Left renal pelvis (tissue), 4 donors: ENCODE measurements around the gene LAMA5. TPM values are rescaled to one million over a fixed set of nuclear protein-coding genes. Genes with fewer than 3 reads are reported as not detected.

Source experiments
- DNase-seq, 4 donors: peaks; one replicate each; pipeline ENCODE4 v3.0.0-alpha.2; 2013; ENCODE audit warnings: low read depth in 4 of 4, low spot score in 3 of 4
- polyA plus RNA-seq, 4 donors: library from polyadenylated mRNA; unstranded; fragments of 120-200 nt; gene quantifications; one replicate each; pipeline ENCODE4 v1.2.1, GENCODE V29; 2013; ENCODE audit not compliant: insufficient read length in 4 of 4

The LAMA5 gene
- polyA plus RNA-seq, 4 donors = 32.0 to 182 (median 104) TPM

DNA sequence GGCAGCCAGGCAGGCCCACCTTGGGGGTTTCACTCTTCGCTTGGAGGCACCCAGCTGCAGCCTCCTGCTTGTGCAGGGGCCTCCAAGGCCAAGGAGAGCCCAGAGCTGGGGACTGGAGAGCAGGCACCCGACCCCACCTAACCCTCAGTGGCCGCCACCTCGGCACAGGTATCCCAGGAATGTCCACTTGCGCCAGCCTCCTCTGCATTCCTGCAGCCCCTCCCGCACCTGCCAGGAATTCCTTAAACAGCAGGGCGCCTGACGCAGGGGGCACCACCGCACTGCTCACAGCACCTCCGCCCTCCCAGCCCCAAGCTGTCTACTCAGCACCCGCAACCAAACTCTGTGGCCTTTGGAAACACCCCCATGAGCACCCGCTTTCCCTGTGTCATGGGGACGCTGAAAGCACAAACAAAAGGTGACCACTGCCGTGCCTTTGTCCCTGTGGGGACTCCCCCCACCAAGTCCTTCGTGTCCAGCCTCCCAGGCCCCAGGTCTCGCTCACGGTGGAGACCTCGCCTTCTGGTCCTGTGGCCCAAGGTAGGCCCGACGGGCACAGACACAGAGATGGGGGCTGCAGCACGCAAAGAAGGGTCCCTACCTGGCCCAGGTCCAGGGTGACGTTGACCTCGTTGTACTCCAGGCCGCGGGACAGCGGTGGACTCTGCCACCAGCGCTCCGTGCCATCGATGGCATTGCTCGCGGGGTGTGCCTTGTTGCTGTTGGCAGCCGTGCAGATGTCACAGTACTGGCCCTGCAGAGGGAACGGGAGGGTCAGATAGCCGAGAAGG is 5.1 kb downstream of the LAMA5 start:
- DNase-seq = no peak

DNA sequence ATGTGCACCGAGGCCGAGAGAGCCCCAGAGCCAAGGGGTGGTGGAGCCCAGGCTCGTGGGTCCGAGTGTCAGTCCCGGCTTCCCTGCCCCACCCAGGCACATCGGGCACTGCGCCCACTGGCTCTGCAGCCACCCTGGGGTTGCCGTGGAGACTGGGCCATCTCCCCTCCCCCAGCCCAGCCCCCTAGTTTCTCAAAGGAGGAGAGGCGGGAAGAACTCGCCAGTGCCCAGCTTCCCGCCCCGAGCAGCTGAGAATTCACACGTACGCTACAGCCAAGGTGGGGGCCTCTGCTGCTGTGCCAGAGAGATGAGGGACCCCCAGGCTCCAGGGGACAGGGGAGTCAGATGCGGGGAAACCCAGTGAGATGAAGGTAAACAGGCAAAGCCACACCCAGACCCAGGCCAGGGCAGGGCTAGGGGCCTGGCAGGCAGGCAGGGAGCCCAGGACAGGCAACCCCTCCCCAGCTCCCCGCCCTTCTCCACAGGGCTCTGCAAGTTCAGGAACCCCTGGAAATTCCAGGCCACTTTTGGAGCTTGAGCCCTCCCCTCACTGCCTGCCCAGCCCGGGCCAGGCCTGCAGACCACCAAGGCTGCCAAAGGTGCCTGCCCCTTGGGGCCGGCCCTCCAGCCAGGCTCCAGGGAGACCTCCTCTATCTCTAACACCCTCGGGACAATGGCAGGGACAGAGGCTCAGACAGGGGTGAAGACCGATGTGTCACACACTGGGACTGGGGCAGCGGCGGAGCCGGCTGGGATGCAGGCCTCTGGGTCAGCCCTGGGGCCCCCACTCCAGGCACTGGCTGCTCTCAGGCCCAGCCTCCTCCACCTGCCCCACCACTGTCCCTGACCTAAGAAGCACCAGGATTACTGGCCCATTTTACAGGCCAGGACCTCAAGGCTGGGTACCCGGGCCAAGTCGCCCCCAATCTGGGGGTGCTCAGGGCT is 6.0 kb downstream of the LAMA5 start:
- no peak for DNase-seq

DNA sequence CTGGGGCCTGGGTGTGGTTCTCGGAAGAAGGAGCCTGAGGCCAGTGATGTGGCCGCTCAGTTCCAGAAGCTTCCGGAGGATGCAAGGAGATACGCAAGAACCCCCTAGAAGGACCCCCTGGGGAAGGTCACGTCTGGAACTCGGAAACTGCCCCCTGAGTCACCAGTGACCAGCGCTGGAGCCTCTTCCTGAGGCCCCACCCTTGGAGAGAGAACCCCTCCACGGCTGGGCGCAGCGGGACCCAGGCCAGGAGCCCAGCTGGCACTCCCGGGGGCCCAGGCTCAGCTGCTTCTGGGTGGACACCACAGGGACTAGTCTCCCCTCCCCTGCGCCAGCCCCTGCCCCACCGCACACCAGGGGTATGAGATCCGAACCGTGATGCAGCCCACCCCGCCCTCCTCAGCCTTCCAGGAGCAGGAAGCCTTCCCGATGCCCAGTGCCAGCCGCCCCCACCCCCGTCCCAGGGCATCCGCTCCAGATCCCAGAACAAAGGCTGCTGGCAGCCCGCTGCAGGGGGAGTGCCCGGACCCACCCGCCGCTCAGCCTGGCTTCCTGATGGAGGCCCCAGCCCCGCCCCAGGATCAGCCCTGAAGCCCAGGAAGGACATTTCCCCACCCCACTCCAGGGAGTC is 7.5 kb downstream of the LAMA5 start:
- no peak for DNase-seq

DNA sequence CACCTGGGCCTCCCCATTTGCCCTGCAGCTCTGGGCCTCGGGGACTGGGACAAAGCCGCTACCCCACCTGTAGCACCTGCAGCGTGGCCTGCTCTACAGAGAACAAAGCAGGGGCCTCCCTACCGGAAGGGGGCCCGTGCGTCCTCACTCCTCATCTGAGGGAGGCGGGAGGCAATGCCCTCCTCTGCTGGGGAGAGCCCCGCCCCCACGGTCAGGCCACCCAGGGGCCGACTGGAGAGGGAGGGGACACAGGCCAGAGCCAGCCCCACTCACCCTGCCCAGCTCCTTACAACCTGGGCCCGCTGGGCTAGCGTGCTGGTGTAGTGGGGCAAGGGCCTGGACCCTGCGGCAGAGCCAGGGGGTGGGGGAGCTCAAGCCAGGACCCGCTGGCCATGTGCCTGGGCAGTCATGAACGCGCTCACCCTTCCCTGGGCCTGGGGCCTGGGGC is 8.0 kb downstream of the LAMA5 start:
- no peak for DNase-seq

DNA sequence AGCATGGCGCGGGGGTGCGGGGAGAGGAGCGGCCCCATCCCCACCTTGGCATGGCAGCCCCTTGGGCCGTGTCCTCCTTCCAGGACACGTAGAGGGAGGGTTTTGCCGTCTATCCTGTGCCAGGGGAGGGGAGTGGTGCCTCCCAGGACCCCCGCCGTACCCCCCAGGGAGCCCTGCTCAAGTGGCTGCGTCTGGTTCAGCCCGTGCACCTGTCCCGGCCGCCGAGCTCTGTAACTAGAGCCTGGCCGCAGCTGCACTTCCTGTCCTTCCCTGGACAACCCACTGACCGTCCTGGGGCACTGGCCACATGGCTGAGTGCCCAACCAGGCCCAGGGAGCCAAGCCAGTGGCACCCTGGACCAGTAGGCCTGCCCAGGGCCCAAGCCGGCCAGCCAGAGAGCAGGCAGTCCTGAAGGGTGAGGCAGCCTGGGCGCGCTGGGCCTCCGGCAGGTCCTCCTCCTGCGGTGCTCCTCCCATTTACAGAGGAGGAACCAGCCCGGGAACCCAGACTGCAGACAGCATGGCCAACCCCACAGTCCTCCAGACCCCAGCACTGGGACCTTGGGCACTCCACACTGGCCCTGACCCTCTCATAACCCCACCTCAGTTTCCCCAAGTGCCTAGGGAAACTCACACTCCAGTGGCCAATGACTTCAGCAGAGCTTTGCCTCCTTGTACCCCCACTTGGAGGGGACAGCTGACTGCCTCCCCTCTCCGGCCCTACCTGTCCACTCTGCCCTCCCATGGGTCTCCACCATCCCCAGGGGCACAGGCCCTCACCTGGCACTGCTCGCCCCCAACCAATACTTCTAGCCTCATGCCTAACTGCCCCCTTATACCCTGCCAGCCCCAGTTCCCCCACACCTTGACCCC is 8.7 kb downstream of the LAMA5 start:
- DNase-seq = no peak

DNA sequence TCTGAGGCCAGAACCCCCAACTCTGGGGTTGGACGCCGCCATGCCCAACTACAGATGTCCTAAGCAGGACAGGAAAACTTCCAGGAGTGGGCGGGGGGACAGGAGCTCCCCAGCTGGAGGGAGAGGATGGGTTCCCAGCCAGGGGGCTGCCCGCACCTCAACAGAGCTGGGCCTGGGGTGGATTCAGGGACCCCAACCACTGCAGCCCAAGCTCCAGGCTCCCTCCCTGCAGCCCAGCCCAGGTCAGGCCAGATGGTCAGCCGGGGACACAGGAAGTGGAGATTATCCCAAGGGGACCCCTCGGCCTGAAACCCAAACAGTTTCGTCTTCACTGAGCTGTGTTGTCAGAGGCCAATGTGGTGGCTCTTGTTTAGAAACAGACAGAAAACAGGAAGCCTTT is 9.4 kb downstream of the LAMA5 start:
- DNase-seq = no peak

DNA sequence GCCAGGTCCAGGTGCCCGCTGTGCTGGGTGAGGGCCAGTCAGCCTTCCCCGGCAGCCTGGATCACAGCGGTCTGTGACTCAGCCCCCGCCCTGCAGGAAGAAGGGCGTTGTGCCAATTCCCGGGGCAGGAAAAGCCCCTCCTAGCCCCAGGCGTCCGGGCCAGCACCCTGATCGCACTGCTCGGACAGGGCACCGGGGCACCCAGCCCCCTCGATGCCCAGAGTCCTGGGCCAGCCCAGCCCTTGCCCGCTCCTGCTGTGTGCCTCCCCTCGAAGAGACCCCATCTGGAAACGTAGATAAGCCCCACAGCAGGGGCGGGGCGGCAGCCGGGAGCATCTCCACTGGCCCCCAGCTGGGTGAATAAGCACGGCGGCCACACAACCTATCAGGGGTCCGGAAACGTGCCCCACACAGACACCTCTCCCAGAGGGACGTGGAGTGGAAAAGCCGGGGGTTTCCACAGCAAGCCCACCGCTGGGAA is 9.9 kb downstream of the LAMA5 start:
- DNase-seq = no peak

DNA sequence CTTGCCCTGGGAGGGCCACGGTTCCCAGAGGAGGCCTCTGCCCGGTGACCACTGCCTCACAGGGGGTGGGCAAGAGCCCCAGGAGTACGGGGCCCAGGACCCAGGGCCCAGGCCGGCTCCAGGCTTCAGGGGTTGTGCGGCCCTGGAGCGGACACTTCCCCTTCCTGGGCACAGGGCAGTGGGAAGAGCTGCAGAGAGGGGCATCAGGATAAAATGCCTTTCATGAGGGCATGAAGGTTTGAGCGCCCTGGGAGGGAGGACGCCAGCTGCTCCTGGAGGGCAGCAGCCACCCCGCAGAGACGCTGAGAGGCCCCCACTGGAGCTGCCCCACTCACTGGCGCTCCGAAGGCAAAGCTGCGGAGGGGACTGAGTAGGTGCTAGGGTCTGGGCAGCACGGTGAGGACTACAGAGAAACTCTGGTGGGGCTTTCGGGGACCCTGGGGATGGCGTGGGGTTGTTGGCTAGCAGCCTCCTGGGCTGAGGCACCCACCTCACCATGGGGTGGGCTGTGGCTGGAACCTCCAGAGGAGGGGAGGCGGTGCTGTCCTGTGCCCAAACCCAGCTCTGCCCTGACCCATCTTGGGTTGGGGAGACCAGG is 10.4 kb downstream of the LAMA5 start:
- DNase-seq = no peak

DNA sequence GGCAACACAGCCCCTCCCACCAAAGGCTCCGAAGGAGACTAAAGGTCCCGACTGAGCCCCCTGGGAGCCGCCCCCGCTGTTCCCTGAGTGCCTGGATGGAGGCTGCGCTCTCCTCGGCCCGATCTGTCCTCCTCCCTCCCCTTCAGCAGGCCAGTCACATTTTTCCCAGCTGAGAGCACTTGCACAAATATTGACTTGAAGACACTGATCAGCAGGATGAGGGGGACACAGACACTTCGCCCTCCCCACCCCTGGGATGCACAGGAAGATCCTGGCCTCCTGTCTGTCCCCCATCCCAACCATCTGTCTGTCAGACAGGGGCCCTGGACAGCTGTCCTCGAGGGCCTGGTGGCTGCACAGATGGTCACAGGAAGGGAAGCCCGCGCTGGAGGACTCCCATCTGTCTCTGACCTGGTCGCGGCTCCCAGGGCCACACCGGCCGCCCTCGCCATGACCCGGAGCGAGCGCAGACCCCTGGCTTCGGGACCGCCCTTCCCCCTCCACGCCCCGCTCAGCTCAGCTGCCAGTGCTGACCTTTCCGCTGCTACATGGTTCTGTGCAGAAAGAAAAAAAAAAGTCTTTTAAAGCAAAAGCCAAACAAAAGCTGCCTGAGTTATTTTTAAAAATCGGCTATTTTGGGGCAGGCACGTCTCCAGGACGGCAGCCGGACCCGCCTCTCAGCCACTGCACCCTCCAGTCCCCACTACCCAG is 11.1 kb downstream of the LAMA5 start:
- DNase-seq = no peak

DNA sequence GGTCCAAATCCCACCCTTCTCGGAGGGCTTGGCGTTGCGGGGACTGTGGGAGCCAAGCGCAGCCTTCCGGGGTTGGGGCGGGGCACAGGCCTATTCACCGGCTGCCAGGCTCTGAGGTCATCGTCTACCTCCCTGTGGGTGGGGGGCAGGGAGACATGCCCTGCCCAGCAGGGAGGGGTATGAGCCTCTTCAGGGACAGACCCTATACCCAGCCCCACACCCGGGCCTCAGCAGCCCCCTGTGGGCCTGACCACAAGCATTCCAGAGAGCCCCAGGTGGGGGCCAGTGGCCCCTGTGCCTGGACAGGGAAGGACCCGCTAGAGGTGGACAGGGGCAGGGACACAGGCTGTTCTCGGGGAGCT is 11.6 kb downstream of the LAMA5 start:
- DNase-seq = no peak

DNA sequence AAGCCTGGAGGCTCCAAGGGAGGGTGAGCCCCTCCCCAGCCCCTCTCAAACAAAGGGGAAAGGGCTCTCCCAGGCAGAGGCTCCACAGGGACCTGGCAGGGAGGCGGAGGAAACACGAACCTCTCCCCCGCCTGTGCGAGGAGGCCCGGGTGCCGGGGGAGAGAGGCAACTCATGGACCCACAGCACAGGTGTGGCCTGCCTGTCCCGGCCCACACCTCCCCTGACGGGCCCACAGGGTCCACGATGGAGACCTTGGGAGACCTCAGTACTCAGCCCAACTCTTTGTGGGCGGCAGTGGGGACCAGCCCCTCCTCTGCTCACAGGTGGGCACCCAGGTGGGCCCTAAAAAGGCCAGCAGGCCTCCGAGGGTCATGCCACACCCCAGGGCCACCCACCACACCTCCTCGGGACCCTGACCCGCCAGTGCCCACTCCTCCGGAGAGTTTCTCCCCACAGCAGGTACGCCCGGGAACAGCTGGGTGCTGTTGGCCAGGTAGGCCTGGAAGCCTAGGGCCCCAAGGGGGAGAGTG is 12.2 kb downstream of the LAMA5 start:
- DNase-seq = no peak

DNA sequence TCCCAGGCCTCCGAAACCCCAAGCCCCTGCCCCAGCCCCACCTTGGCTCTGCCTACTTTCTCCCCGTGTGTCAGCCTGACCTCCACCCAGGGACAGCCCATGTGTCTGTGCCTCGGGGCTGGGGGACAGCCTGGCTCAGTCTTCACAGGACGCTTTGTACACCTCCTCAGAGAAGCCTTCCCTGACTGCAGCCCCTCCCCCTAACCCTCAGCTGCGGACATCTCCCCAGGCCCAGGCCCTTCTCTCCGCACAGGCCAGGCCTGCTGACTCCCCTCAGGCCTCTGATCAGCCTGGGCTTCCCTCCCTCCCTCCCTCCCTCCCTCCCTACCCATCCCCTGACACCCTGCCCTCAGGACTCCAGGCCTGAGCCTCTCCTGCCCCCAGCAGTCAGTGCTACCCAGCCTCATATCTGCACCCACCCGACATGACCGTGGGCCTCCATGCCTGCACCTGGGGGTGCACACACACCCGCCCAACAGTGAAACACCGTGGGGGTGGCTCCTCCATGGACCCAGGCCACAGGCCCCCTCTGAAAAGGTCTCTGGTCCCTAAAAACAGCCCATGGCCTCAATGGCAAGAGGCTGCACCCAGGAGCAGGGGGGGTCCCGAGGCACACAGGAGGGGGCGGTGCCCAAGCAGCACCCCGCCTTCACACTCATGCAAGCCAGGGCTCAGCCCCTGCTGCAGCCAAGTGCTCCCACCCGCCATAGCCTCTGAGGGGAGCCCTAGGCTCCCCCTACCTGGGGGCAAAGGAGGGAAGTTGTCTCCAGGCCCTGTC is 12.9 kb downstream of the LAMA5 start:
- DNase-seq = no peak

DNA sequence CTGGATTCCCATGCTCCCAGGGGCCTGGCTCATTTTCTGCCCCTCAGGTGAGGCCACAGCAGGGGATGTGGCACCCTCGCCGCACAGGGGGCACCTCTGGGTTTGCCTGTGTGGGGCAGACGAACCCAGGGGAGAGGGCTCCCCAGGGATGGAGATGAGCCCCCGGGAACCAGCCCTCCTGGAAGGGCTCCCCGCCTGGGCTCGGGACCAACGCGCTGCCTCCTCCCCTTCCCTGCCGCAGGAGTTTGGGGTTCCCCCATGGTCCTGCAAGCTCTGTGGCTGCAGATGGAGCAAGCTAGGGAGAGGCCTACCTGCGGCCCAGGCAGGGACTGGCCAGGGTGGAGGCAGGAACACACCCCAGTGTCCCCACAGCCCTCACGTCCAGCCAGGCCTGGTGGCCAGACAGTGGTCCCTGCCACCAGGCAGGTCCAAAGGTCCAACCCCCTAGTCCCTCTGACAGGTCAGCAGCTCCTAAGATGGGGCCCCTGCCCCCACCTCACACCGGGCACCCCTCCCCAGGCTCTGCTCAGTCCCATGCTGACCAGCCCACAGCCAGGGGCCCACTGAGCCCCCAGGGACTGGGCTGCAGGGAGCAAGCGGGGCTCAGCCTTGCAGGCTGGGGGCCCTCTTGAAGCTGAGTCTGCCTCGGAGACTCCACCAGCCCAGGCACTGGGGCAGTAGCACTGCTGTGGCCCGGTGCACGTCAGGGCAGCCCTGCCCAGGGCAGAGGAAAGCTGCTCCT is 13.7 kb downstream of the LAMA5 start:
- no peak for DNase-seq

DNA sequence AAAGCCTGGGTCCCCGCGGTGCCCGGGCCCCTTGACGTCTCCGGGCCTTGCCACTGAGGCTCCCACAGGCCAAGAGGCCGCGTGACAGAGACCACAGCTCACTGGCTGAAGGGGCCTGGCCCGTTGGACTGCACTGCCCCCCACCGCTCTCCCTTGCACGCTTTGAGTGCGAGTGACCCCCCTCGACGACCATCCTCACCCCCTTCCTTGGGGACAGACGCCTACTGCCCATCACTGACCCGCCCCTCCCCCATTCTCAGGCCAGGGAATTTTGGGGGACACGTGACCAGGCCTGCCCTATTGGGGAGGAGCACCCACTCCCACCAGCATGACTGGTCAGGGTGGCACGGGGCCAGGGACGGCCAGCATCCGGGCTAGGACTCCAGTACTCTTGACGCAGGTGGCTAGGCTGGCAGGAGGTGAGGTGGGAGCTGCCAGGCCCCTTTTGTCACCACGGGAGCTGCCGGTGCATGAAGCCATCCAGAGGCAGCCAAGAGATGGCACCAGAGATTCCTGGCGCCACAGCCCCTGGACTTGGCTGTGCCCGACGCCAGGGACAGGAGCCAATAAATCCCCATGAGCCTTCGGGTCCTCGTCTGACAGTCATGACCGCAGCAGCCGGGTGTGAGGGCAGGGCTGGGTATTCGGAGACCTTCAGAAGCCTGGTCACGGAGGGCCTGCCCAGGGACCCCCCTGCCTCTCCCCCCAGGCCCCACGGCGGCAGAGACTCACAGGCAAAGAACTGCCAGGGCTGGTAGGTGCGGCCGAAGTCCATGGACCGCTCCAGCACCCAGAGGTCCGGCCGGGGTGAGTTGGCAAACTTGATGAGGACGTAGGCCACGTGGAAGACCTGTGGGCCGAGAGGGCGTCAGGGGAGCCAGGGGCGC is 14.5 kb downstream of the LAMA5 start:
- no peak for DNase-seq

DNA sequence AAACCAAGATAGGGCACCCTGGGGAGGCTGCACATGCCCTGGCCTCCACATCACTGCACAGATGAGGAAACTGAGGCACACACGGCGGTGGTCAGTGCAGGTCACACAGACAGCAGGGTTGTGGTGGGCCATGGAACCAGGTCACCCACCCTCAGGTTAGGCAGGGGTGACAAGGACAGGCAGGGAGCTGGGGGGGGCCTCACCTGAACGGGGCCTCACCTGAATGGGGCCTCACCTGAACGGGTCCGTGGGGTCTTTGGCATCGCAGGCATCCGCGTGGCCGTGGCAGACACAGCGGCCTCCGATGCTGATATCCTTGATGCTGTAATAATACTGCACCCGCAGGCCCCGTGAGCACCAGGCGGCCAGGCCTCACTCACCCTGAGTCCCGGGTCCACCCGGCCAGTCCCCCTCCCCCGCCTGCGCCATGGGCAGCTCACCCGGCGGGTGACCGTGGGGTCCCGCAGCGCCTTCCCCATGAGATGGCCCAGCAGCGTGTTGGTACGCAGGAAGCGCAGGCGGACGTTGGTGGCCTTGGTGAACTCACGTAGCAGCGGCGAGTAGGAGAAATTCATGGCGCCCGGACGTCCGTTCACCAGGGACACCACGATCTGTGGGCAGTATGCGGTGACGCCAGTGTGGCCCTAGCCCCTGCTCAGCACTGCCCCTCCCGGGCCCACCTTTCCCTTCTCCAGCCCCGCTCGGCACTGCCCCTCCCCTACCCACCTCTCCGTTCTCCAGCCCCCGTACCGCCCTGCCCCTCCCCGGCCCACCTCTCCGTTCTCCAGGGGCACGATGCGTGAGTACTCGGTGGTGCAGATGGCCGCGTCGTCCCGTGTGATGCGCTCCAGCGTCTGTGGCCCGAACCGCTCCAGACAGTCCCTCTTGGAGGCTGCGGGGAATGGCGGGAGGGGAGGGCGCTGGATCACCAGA is 15.4 kb downstream of the LAMA5 start:
- no peak for DNase-seq
